Fibroblast of the aortic adventitia (primary cell): ENCODE data around the gene ZIC5. TPM values are rescaled to one million over a fixed set of nuclear protein-coding genes. Genes with fewer than 3 reads are reported as not detected.

Source experiments
- DNase-seq: peaks from one replicate; pipeline ENCODE4 v3.0.0-alpha.2; 2010; ENCODE audit warnings: low read depth
- H3K4me3 ChIP-seq: 2 replicates; pipeline ENCODE4 v1.5.1; 2011; ENCODE audit warnings: low read depth, mild to moderate bottlenecking, control low read depth, low read length, moderate library complexity
- total RNA-seq: library from RNA; depleted of rRNA; stranded (reverse); fragments of >200 nt; gene quantifications from 2 replicates; pipeline ENCODE4 v1.2.3, GENCODE V29; 2012; ENCODE audit warnings: low replicate concordance
- TF ChIP-seq, protein P1 (sequence below): IDR thresholded peaks from 2 replicates; pipeline ENCODE4 v1.5.1; 2011; ENCODE audit warnings: mild to moderate bottlenecking, low read length, control low read depth, inconsistent platforms; ENCODE audit not compliant: insufficient read depth

Gene ZIC5
- total RNA-seq, 1 donor, result not detected

DNA sequence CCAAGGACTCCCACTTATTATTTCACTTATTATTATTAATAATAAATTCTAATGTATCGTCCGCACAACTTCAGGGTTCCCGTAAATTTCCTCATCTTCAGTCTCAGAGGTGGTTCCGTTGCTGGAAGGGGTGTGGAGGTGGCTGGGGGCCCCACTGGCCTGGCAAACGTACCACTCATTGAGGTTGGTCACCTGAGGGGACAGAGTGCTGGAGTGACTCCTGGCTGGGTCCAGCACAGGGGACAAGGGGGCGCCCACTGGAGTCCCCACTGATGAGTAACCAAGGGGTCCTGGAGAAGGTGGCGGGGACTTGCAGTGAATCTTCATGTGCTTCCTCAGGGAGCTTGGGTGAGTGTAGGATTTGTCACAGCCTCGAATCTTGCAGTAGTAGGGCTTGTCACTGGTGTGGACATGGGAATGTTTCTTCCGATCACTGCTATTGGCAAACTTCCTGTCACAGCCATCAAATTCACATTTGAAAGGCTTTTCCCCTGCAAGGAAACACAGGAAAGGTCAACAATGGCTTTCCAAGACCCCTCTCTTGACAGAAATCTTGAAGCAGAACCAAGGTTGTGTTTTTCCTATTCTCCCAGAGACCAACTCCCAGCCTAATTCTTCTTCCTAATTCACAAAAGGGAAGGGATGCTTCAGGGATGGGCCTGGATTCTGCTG lies 6.1 kb downstream of the ZIC5 start:
- TF ChIP-seq, protein P1, sequence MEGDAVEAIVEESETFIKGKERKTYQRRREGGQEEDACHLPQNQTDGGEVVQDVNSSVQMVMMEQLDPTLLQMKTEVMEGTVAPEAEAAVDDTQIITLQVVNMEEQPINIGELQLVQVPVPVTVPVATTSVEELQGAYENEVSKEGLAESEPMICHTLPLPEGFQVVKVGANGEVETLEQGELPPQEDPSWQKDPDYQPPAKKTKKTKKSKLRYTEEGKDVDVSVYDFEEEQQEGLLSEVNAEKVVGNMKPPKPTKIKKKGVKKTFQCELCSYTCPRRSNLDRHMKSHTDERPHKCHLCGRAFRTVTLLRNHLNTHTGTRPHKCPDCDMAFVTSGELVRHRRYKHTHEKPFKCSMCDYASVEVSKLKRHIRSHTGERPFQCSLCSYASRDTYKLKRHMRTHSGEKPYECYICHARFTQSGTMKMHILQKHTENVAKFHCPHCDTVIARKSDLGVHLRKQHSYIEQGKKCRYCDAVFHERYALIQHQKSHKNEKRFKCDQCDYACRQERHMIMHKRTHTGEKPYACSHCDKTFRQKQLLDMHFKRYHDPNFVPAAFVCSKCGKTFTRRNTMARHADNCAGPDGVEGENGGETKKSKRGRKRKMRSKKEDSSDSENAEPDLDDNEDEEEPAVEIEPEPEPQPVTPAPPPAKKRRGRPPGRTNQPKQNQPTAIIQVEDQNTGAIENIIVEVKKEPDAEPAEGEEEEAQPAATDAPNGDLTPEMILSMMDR, result no peak
- DNase-seq, result no peak
- H3K4me3 ChIP-seq, result no peak overlapping the region

DNA sequence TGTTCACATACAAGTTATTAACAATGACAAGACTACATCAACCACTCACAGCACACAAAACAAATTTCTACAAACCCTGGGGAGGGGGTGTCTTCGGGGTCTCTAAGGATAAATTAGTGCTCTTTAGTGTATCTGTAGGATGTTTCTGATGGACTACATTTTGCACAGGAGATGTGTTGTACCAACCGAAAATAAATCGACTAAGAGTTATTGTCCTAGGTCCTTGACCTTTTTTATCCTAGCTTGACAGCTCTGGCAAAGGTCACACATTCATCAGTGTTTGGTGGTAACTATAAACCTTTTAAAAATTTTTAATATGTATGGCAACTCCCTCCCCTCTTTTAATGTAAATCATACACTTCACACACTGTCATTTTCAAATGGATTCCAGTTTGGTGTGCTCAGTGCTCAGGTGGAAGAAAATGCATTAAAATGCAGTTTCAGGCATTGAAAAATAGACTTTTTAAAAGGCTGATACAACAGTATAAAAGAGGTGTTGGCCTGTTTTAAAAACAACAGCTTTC lies 7.7 kb downstream of the ZIC5 start:
- TF ChIP-seq, protein P1, result no peak

DNA sequence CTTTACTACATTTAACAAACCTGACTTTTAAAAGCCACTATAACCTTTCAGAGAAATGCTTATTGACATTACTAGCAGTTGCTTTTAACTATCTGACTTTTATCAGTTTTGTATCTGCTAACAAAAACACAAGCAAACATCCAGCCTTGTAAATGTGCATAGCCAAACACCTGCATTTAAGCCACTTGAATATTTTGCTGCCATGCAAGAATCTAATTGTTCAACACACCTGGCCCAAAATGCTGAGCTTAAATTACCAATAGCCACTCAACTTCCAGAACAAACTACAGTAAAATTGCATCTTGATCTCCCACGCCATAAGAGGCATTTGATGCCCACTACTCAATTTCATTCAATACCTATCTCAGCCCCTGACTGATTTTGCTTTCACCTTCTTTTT lies 9.3 kb downstream of the ZIC5 start:
- H3K4me3 ChIP-seq, result no peak overlapping the region
- no peak for DNase-seq
- TF ChIP-seq, protein P1, result no peak

More for the DNA sequence above, 7.7 kb downstream of the ZIC5 start:
- H3K4me3 ChIP-seq, result no peak overlapping the region
- DNase-seq, result no peak

DNA sequence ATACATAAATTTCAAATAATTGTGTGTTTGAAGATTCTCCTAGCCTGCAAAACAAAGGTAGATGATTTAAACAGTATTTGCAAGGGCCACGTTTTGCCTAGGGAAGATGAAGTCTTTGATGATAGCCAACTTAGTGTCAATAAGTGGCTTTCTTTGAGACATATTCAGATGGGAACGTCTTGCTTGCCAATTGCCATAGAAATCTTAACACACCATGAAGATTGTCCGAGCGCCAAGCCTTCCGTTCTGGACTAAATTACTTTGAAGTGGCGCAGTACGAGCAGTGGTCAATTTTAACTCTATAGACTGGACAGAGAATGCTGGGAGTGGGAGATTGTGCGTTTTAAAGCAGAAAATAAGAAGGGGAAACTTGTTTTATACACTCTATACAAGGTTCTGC lies 9.9 kb downstream of the ZIC5 start:
- TF ChIP-seq, protein P1, result no peak
- no peak overlapping the region for H3K4me3 ChIP-seq
- no peak for DNase-seq

DNA sequence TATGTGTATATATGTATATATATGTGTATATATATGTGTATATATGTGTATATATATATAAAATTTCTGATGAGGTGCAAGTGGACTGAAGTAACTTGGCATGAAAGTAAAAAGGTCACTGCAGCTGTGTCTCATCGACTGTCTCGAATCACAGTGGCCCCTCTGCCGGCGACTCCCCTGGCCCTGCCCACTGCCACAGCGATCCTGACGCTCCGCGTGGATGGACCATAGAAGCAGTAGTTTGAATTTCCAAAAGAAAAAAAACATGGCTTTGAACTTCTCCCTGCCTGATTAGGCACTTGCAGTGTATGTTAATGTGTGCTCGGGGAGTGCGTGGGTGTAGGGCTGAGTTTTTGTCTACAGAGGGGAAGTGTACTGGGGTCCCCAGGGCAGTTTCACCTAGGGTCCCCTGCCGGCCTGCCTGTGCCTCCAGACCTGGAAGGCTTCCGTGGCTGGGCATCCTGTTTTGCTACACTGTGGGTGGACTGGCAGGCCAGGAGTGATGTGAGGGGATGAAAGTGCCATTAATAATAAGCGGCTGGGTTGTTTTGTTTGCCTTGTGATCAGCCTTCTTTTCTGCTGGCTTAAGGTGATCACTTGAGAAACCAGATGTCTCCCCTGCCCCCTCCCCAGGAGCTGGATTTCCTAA lies 10.8 kb downstream of the ZIC5 start:
- no peak overlapping the region for H3K4me3 ChIP-seq

DNA sequence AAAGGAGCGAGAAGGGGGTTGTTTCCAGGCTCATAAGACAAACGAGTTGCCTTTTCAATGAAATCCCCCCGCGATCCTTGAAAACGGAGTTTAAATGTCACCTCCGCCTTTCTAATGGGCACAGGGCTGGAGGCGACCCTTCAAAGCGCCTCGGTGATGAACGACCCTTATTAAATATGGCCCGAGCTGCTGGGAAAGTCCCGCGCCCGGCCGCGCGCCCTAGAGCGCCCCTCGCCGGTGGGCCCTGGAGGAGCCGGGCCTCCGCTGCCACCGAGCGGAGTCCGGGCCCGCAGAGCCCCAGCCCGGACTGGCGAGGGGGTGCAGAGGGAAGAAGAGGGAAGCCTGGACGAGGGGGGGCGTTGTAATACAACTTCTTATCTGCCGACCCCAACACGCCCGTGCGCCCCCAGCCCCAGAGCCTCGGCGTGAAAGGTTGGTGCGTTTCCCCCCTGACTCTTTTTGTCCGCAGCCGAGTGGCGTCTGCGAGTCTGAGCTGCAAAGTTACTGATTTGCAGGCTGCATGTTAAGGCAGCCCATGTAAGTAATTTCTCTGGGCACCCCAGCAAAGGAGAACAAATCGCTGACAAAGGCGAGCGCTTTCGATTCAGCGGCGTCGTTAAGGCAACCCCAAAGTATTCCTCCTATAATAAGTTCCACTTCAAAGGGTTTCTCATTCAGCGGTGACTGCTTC lies 11.9 kb downstream of the ZIC5 start:
- TF ChIP-seq, protein P1, result no peak
- H3K4me3 ChIP-seq, result peak overlapping the region; percentile 18
- peak; percentile 19 for DNase-seq

More for the DNA sequence above, 10.8 kb downstream of the ZIC5 start:
- TF ChIP-seq, protein P1, result no peak
- DNase-seq, result no peak
